Endothelial cell of umbilical vein (primary cell): Measurements from ENCODE around the gene LRRIQ4. TPM values are rescaled to one million over a fixed set of nuclear protein-coding genes. Genes with fewer than 3 reads are reported as not detected.

Source experiments
- BruUV-seq: library from RNA; stranded (reverse); fragments of 400-500 nt; replicated peaks from 2 replicates; lab custom pipeline; 2021; lab: Mats Ljungman, UMichigan
- CTCF ChIA-PET: fragments of 300-600, 350-600 bp; sonication (Branson Sonifier 250); formaldehyde crosslinking; loops from one replicate; lab custom pipeline; 2021; ENCODE audit warnings: antibody characterized with exemption, inconsistent platforms; lab: Charles Lee
- POLR2A ChIA-PET: fragments of 300-600, 350-600 bp; sonication (Branson Sonifier 250); formaldehyde crosslinking; loops from one replicate; lab custom pipeline; 2021; ENCODE audit warnings: antibody characterized with exemption, inconsistent platforms; lab: Charles Lee
- DNase-seq: peaks from one replicate; pipeline ENCODE4 v3.0.0-alpha.2; 2011; ENCODE audit warnings: low read depth, low spot score
- FAIRE-seq: peaks from 2 replicates; lab custom pipeline; 2011; peaks lifted over from hg19 to GRCh38; lab: Jason Lieb, UNC
- H2AFZ ChIP-seq: 2 replicates; pipeline ENCODE4 v1.6.0; 2012; ENCODE audit warnings: low read depth, low read length, control low read depth, inconsistent platforms
- H3K27ac ChIP-seq: 2 replicates; pipeline ENCODE4 v1.5.1; 2011; ENCODE audit warnings: low read depth, mild to moderate bottlenecking, control low read depth, low read length, moderate library complexity; ENCODE audit not compliant: insufficient read depth
- H3K27me3 ChIP-seq, 2 experiments: 2 replicates each; pipeline versions ENCODE4 v1.6.0 to v1.6.1; 2011; ENCODE audit warnings: low read length in 2 of 2, mixed read lengths in 1 of 2; ENCODE audit not compliant: control insufficient read depth in 2 of 2, insufficient read depth in 2 of 2
- H3K36me3 ChIP-seq, 2 experiments: 2 replicates in 1 of 2; 3 replicates in 1 of 2; pipeline ENCODE4 v1.5.1; 2011; ENCODE audit warnings: low read length in 2 of 2, mild to moderate bottlenecking in 1 of 2, moderate library complexity in 1 of 2; ENCODE audit not compliant: control insufficient read depth in 2 of 2, insufficient read depth in 2 of 2; ENCODE audit errors: extremely low read depth in 1 of 2
- H3K4me1 ChIP-seq: 3 replicates; pipeline ENCODE4 v1.5.1; 2011; ENCODE audit warnings: mild to moderate bottlenecking, low read length; ENCODE audit not compliant: control insufficient read depth, insufficient read depth; ENCODE audit errors: extremely low read depth
- H3K4me2 ChIP-seq: 2 replicates; pipeline ENCODE4 v1.6.1; 2011; ENCODE audit warnings: low read length, control low read depth, mixed read lengths; ENCODE audit not compliant: insufficient read depth
- H3K4me3 ChIP-seq, 3 experiments: fragments of 200-600 bp in 1 of 3; sonication (generic), shearing (Covaris generic) in 1 of 3; replicated peaks in 1 of 3; 2 replicates each; pipeline ENCODE4 v1.5.1; 2011 to 2016; ENCODE audit warnings: control low read depth in 3 of 3, low read length in 3 of 3, mild to moderate bottlenecking in 2 of 3, inconsistent platforms in 1 of 3, low read depth in 1 of 3, moderate library complexity in 1 of 3; ENCODE audit not compliant: insufficient read depth in 1 of 3
- H3K79me2 ChIP-seq: 2 replicates; pipeline ENCODE4 v1.6.0; 2012; ENCODE audit warnings: low read length, inconsistent platforms; ENCODE audit not compliant: control insufficient read depth, insufficient read depth
- H3K9ac ChIP-seq: replicated peaks from 2 replicates; pipeline ENCODE3; 2011; ENCODE audit warnings: low read length, control low read depth; ENCODE audit not compliant: insufficient read depth; ENCODE audit errors: extremely low read depth
- H3K9me1 ChIP-seq: replicated peaks from 3 replicates; pipeline ENCODE4 v1.6.0; 2011; ENCODE audit warnings: mild to moderate bottlenecking, low read length; ENCODE audit not compliant: control insufficient read depth, insufficient read depth; ENCODE audit errors: extremely low read depth
- H3K9me3 ChIP-seq: replicated peaks from 2 replicates; pipeline ENCODE4 v1.5.1; 2012; ENCODE audit warnings: low read length, inconsistent platforms; ENCODE audit not compliant: control insufficient read depth, insufficient read depth
- H4K20me1 ChIP-seq: replicated peaks from 2 replicates; pipeline ENCODE3; 2011; ENCODE audit warnings: mild to moderate bottlenecking, low read length; ENCODE audit not compliant: control insufficient read depth, insufficient read depth; ENCODE audit errors: extremely low read depth
- CTCF ChIP-seq, 2 donors: IDR thresholded peaks; 1 replicate in 1 of 2; 2 replicates in 1 of 2; pipeline ENCODE4 v1.5.1; 2011; ENCODE audit warnings: low read length in 2 of 2, mild to moderate bottlenecking in 2 of 2, moderate library complexity in 2 of 2, control low read depth in 1 of 2, inconsistent platforms in 1 of 2, low read depth in 1 of 2; ENCODE audit not compliant: insufficient read depth in 1 of 2; ENCODE audit errors: extremely low read depth in 1 of 2
- EZH2 ChIP-seq: IDR thresholded peaks from 2 replicates; pipeline ENCODE4 v1.6.1; 2012; ENCODE audit warnings: borderline replicate concordance, low read depth, mild to moderate bottlenecking, moderate library complexity, low read length, inconsistent platforms; ENCODE audit not compliant: severe bottlenecking
- FOS ChIP-seq: IDR thresholded peaks from 2 replicates; pipeline ENCODE4 v1.6.1; 2011; ENCODE audit warnings: mild to moderate bottlenecking, low read length, moderate library complexity, borderline replicate concordance; ENCODE audit not compliant: insufficient read depth
- GATA2 ChIP-seq: IDR thresholded peaks from 2 replicates; pipeline ENCODE4 v1.7.0; 2011; ENCODE audit warnings: low read depth, mild to moderate bottlenecking, moderate library complexity, mixed read lengths, low read length; ENCODE audit not compliant: insufficient read length, insufficient read depth
- MAX ChIP-seq: IDR thresholded peaks from 2 replicates; pipeline ENCODE4 v1.6.1; 2011; ENCODE audit not compliant: insufficient read depth, insufficient read length
- MYC ChIP-seq: IDR thresholded peaks from one replicate; pipeline ENCODE4 v1.6.1; 2011; ENCODE audit warnings: mild to moderate bottlenecking, low read depth, low read length
- POLR2A ChIP-seq: IDR thresholded peaks from 2 replicates; pipeline ENCODE4 v1.6.1; 2012; ENCODE audit warnings: low read depth, mild to moderate bottlenecking, control low read depth, low read length
- POLR2AphosphoS5 ChIP-seq: IDR thresholded peaks from 2 replicates; pipeline ENCODE4 v1.6.1; 2012; ENCODE audit warnings: low read depth, mild to moderate bottlenecking, control low read depth, low read length, moderate library complexity; ENCODE audit not compliant: insufficient read depth
- dilution Hi-C: fragments of 300-500 bp; cut with MboI; formaldehyde crosslinking; loops from one replicate; pipeline ENCODE4 v1.15.0; 2019; ENCODE audit warnings: low sequenced_read_pairs; ENCODE audit not compliant: extremely low pct_ligation_motif_present
- intact Hi-C: fragments of 100-400 bp; cut with micrococcal nuclease; formaldehyde crosslinking; loops from one replicate; pipeline ENCODE4 v1.10.0; 2022
- polyA plus RNA-seq, 4 experiments: library from polyadenylated mRNA; depleted of rRNA in 3 of 4; stranded (reverse) in 3 of 4; unstranded in 1 of 4; fragments of >200 nt; gene quantifications; 2 replicates each; pipeline versions ENCODE4 v1.2.1 to v1.2.3, GENCODE V29; 2011 to 2012; ENCODE audit warnings: missing spikeins in 1 of 4
- total RNA-seq: library from RNA; stranded (reverse); gene quantifications from 2 replicates; pipeline ENCODE4 v1.2.3, GENCODE V29; 2021

Gene LRRIQ4
- total and polyA plus RNA-seq, 2 donors (not counting 3 experiments of a cell fraction or from before 2014, with no cell fraction given), result 0.04 TPM; not detected in 1

- dilution Hi-C loops, result no loop called here
- no TSS peak for BruUV-seq
Measured at GRCh38 chr3:169879845-169880575, 67.3 kb downstream of the LRRIQ4 start.

More at GRCh38 chr3:169879845-169880575, 67.3 kb downstream of the LRRIQ4 start:
- DNase-seq, result no peak
- no peak overlapping the region for H3K4me3 ChIP-seq
- H3K4me1 ChIP-seq, result no peaks in the 10 kb centered on the region
- no peaks in the 10 kb centered on the region for H3K36me3 ChIP-seq
- ChIA-PET CTCF (interaction anchor here (1.2 kb wide), 1 partner anchor 12 kb away, joined by 3 read pairs; no protein-coding TSS in a partner anchor), POLR2A (no interaction called here)
- TF ChIP-seq POLR2A, result no peak
- TF ChIP-seq FOS, result no peak
- TF ChIP-seq POLR2AphosphoS5, result no peak
- no peak for TF ChIP-seq CTCF (IDR thresholded peaks at IDR 0.05; ENCODE audit: extremely low read depth in 1 of 2, insufficient read depth in 1 of 2, low read depth in 1 of 2, low read length in 2 of 2)
- TF ChIP-seq MYC, result no peak
- no peak for TF ChIP-seq GATA2
- TF ChIP-seq MAX, result no peak
- TF ChIP-seq EZH2, result no peak
- H3K9me3 ChIP-seq, result no peaks in the 10 kb centered on the region
- no peaks in the 10 kb centered on the region for H3K9me1 ChIP-seq
- no peak overlapping the region for H3K27ac ChIP-seq
- FAIRE-seq, result no peak
- no peaks in the 10 kb centered on the region for H3K79me2 ChIP-seq
- intact Hi-C loops, result no loop called here
- H3K27me3 ChIP-seq, result peaks cover 0 to 4% of the 10 kb centered on the region in 2 experiments
- no peaks in the 10 kb centered on the region for H4K20me1 ChIP-seq
- no peak overlapping the region for H2AFZ ChIP-seq
- H3K4me2 ChIP-seq, result no peak overlapping the region
- H3K9ac ChIP-seq, result no peak overlapping the region
